ENCODE data around the gene ZNF77. TPM values are rescaled to one million over a fixed set of nuclear protein-coding genes. Genes with fewer than 3 reads are reported as not detected.
A peak's percentile ranks its signal among the peaks of the same experiment; 100 is the strongest.
"Not testable (repeated sequence)": the region's sequence is repeated elsewhere in the genome, so short reads cannot be mapped to it uniquely, and the experiment has no call there.

ZNF77 gene
- 2.1 and 5.1 TPM in 2 replicates for total RNA-seq (2014; rRNA removed)
- Bru-seq, nascent RNA: percentile 50 among the genes with signal in this experiment
- percentile 66 among the genes with signal in this experiment for BruChase-seq, experiment 1, labeled RNA remaining after a 6-hour chase
- percentile 64 among the genes with signal in this experiment for BruChase-seq, experiment 2, labeled RNA remaining after a 2-hour chase
- long read RNA-seq, partial matches to known transcripts: 0 of 12 reads
- long read RNA-seq, other reads (novel, unspliced or antisense): 8 of 12 reads

- Histone ChIP-seq H3K9me3 (ENCODE audit: low read length) (no peaks in the 10 kb centered on the region), H3K9ac (ENCODE audit: low read length) (peak within 1 kb of the TSS; percentile 82), H2AFZ (ENCODE audit: low read length) (peak within 1 kb of the TSS; percentile 94), H3K27ac (ENCODE audit: low read length) (peak within 1 kb of the TSS; percentile 68), H3K4me3 (ENCODE audit: low read length) (peak within 1 kb of the TSS; percentile 74), H3K79me2 (ENCODE audit: low read length) (peaks cover 31% of the 10 kb centered on the region), H3K9me2 (replicated peaks; ENCODE audit: low read length) (no peaks in the 10 kb centered on the region), H3K27me3 (ENCODE audit: low read length) (no peaks in the 10 kb centered on the region), H3F3A (ENCODE audit: low read length, unreplicated experiment) (no peaks in the 10 kb centered on the region), H4K20me1 (ENCODE audit: low read length) (no peaks in the 10 kb centered on the region), H3K4me2 (ENCODE audit: low read length) (peak within 1 kb of the TSS; percentile 84), H3K36me3 (ENCODE audit: low read depth, low read length) (no peaks in the 10 kb centered on the region), H3K4me1 (ENCODE audit: insufficient read depth, low read length) (peaks cover 9% of the 10 kb centered on the region; the same call in 1 of the 2 replicates)
- ATAC-seq (peak; percentile 96), DNase-seq (peak; percentile 98)
- CTCF ChIA-PET: no interaction called here
- intact Hi-C loops (cut with micrococcal nuclease): no loop called here
- no TSS peak for BruUV-seq (replicated peaks)
- POLR2A ChIA-PET (ENCODE audit: unreplicated experiment): no interaction called here
- TF ChIP-seq, protein P1, sequence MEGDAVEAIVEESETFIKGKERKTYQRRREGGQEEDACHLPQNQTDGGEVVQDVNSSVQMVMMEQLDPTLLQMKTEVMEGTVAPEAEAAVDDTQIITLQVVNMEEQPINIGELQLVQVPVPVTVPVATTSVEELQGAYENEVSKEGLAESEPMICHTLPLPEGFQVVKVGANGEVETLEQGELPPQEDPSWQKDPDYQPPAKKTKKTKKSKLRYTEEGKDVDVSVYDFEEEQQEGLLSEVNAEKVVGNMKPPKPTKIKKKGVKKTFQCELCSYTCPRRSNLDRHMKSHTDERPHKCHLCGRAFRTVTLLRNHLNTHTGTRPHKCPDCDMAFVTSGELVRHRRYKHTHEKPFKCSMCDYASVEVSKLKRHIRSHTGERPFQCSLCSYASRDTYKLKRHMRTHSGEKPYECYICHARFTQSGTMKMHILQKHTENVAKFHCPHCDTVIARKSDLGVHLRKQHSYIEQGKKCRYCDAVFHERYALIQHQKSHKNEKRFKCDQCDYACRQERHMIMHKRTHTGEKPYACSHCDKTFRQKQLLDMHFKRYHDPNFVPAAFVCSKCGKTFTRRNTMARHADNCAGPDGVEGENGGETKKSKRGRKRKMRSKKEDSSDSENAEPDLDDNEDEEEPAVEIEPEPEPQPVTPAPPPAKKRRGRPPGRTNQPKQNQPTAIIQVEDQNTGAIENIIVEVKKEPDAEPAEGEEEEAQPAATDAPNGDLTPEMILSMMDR (conservative IDR thresholded peaks at IDR 0.05; ENCODE audit: low read depth, low read length): no peak
- no peak for TF ChIP-seq EZH2 (IDR thresholded peaks at IDR 0.05; ENCODE audit: low read length, unreplicated experiment)
- TF ChIP-seq EZH2phosphoT487 (IDR thresholded peaks at IDR 0.05; ENCODE audit: borderline replicate concordance, low read length): no peak
Measured at GRCh38 chr19:2944775-2945574, at the start of gene ZNF77. Gene ZNF77, minus strand, starts transcription at chr19:2944971. Its CDS starts 131 bp downstream, at chr19:2944840.

DNA sequence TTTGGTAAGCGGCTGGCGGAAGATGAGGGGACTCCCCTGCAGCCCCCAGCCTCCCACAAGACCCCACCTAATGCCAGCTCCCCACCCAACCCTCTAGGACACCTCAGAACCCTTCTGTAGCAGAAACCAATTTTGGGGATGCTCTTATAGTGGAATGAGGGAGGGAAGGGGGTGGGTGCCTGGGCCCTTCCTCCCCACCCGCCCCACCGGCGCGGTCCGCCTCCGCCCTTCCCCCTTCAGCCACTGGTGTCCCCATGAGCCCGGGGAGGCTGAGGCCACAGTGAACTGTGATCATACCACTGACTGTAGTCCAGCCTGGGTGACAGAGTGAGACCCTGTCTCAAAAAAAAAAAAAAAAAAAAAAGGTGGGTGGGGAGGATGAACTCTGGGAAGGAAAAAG is 48.8 kb upstream of the ZNF77 start:
- Histone ChIP-seq H2AFZ (ENCODE audit: low read length) (no peak overlapping the region), H3K36me3 (ENCODE audit: low read depth, low read length) (no peaks in the 10 kb centered on the region), H4K20me1 (ENCODE audit: low read length) (no peaks in the 10 kb centered on the region), H3K4me2 (ENCODE audit: low read length) (no peak overlapping the region), H3K4me1 (ENCODE audit: insufficient read depth, low read length) (no peaks in the 10 kb centered on the region), H3K27ac (ENCODE audit: low read length) (no peak overlapping the region), H3K9me2 (replicated peaks; ENCODE audit: low read length) (no peaks in the 10 kb centered on the region), H3K27me3 (ENCODE audit: low read length) (no peaks in the 10 kb centered on the region), H3K9me3 (ENCODE audit: low read length) (no peaks in the 10 kb centered on the region), H3F3A (ENCODE audit: low read length, unreplicated experiment) (no peaks in the 10 kb centered on the region), H3K4me3 (ENCODE audit: low read length) (no peak overlapping the region), H3K79me2 (ENCODE audit: low read length) (no peaks in the 10 kb centered on the region), H3K9ac (ENCODE audit: low read length) (no peak overlapping the region)
- ATAC-seq: no peak
- BruUV-seq (replicated peaks): no TSS peak
- TF ChIP-seq, protein P1 (conservative IDR thresholded peaks at IDR 0.05; ENCODE audit: low read depth, low read length): no peak
- TF ChIP-seq EZH2 (IDR thresholded peaks at IDR 0.05; ENCODE audit: low read length, unreplicated experiment) (no peak), EZH2phosphoT487 (IDR thresholded peaks at IDR 0.05; ENCODE audit: borderline replicate concordance, low read length) (no peak)
- CTCF ChIA-PET: no interaction called here
- no peak for DNase-seq
- intact Hi-C loops (cut with micrococcal nuclease): no loop called here
- POLR2A ChIA-PET (ENCODE audit: unreplicated experiment): no interaction called here

DNA sequence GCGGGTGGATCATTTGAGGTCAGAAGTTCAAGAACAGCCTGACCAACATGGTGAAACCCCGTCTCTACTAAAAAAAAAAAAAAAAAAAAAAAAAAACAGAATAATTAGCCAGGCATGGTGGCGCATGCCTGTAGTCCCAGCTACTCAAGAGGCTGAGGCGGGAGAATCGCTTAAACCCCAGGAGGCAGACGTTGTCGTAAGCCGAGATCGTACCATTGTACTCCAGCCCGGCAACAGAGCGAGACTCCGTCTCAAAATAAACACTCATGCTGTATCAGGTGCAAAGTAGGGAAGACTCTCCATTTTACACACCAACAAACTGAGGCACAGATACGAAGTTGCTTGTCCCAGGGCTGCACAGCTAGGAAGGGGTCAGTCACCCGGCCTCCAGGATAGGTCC is 48.2 kb upstream of the ZNF77 start:
- H3K4me3 ChIP-seq (ENCODE audit: low read length): no peak overlapping the region
- DNase-seq (no peak), ATAC-seq (no peak)
- no peaks in the 10 kb centered on the region for H4K20me1 ChIP-seq (ENCODE audit: low read length)
- no peaks in the 10 kb centered on the region for H3F3A ChIP-seq (ENCODE audit: low read length, unreplicated experiment)
- no peak overlapping the region for H2AFZ ChIP-seq (ENCODE audit: low read length)
- no peak for TF ChIP-seq EZH2phosphoT487 (IDR thresholded peaks at IDR 0.05; ENCODE audit: borderline replicate concordance, low read length)
- TF ChIP-seq EZH2 (IDR thresholded peaks at IDR 0.05; ENCODE audit: low read length, unreplicated experiment): no peak
- TF ChIP-seq, protein P1 (conservative IDR thresholded peaks at IDR 0.05; ENCODE audit: low read depth, low read length): no peak
- H3K9ac ChIP-seq (ENCODE audit: low read length): no peak overlapping the region
- no peaks in the 10 kb centered on the region for H3K79me2 ChIP-seq (ENCODE audit: low read length)
- no peaks in the 10 kb centered on the region for H3K36me3 ChIP-seq (ENCODE audit: low read depth, low read length)
- no TSS peak for BruUV-seq (replicated peaks)
- ChIA-PET POLR2A (ENCODE audit: unreplicated experiment) (no interaction called here), CTCF (no interaction called here)
- no peaks in the 10 kb centered on the region for H3K27me3 ChIP-seq (ENCODE audit: low read length)
- no peak overlapping the region for H3K4me2 ChIP-seq (ENCODE audit: low read length)
- no peaks in the 10 kb centered on the region for H3K4me1 ChIP-seq (ENCODE audit: insufficient read depth, low read length)
- H3K27ac ChIP-seq (ENCODE audit: low read length): no peak overlapping the region
- H3K9me3 ChIP-seq (ENCODE audit: low read length): no peaks in the 10 kb centered on the region
- no peaks in the 10 kb centered on the region for H3K9me2 ChIP-seq (replicated peaks; ENCODE audit: low read length)
- intact Hi-C loops (cut with micrococcal nuclease): no loop called here

DNA sequence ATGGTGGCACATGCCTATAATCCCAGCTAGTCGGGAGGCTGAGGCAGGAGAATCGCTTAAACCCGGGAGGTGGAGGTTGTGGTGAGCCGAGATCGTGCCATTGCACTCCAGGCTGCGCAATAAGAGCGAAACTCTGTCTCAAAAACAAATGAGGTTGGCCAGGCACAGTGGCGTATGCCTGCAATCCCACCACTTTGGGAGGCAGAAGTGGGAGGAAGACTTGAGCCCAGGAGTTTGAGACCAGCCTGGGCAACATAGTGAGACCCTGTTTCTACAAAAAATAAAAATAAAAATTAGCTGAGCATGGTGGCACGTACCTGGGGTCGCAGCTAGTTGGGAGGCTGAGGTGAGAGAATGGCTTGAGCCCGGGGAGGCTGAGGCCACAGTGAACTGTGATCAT is 47.6 kb upstream of the ZNF77 start:
- H3K36me3 ChIP-seq (ENCODE audit: low read depth, low read length); POLR2A ChIA-PET (ENCODE audit: unreplicated experiment); H2AFZ ChIP-seq (ENCODE audit: low read length); ATAC-seq; DNase-seq; H3K9me2 ChIP-seq (replicated peaks; ENCODE audit: low read length); H3K4me1 ChIP-seq (ENCODE audit: insufficient read depth, low read length); H3K9me3 ChIP-seq (ENCODE audit: low read length); H3K9ac ChIP-seq (ENCODE audit: low read length); H3K4me3 ChIP-seq (ENCODE audit: low read length); H3K27ac ChIP-seq (ENCODE audit: low read length); H3K79me2 ChIP-seq (ENCODE audit: low read length); H3F3A ChIP-seq (ENCODE audit: low read length, unreplicated experiment); H4K20me1 ChIP-seq (ENCODE audit: low read length); intact Hi-C loops (cut with micrococcal nuclease); H3K27me3 ChIP-seq (ENCODE audit: low read length); BruUV-seq (replicated peaks); CTCF ChIA-PET; H3K4me2 ChIP-seq (ENCODE audit: low read length): not testable (repeated sequence)
